SJCRH30 (cell line): ENCODE data around the gene SPHKAP. TPM values are rescaled to one million over a fixed set of nuclear protein-coding genes. Genes with fewer than 3 reads are reported as not detected.
"Not testable (repeated sequence)": the region's sequence is repeated elsewhere in the genome, so short reads cannot be mapped to it uniquely, and the experiment has no call there.

Source experiments
- DNase-seq, 2 experiments: peaks; one replicate each; pipeline ENCODE4 v3.0.0-alpha.2; 2015 to 2020
- H3K27ac ChIP-seq: fragments of 250-450 bp; sonication (Bioruptor Pico); 2 replicates; pipeline ENCODE4 v1.5.1; 2020; ENCODE audit warnings: mild to moderate bottlenecking, moderate library complexity
- H3K27me3 ChIP-seq: fragments of 250-450 bp; sonication (Bioruptor Pico); 2 replicates; pipeline ENCODE4 v1.5.1; 2020; ENCODE audit warnings: mild to moderate bottlenecking, moderate library complexity
- H3K36me3 ChIP-seq: fragments of 250-450 bp; sonication (Bioruptor Pico); 2 replicates; pipeline ENCODE4 v1.5.1; 2020; ENCODE audit warnings: mild to moderate bottlenecking, moderate library complexity
- H3K4me1 ChIP-seq: fragments of 250-450 bp; sonication (Bioruptor Pico); 2 replicates; pipeline ENCODE4 v1.5.1; 2020; ENCODE audit warnings: mild to moderate bottlenecking, moderate library complexity
- H3K4me3 ChIP-seq: fragments of 250-450 bp; sonication (Bioruptor Pico); 2 replicates; pipeline ENCODE4 v1.5.1; 2020; ENCODE audit warnings: mild to moderate bottlenecking, moderate library complexity
- H3K9me3 ChIP-seq: fragments of 250-450 bp; sonication (Bioruptor Pico); replicated peaks from 2 replicates; pipeline ENCODE4 v1.5.1; 2020; ENCODE audit warnings: mild to moderate bottlenecking, moderate library complexity
- total RNA-seq: library from RNA; depleted of rRNA; stranded (reverse); fragments of >200 nt; shearing (Covaris generic); gene quantifications from 2 replicates; pipeline ENCODE4 v1.2.3, GENCODE V29; 2014; rRNA removed

The SPHKAP gene, protein sequence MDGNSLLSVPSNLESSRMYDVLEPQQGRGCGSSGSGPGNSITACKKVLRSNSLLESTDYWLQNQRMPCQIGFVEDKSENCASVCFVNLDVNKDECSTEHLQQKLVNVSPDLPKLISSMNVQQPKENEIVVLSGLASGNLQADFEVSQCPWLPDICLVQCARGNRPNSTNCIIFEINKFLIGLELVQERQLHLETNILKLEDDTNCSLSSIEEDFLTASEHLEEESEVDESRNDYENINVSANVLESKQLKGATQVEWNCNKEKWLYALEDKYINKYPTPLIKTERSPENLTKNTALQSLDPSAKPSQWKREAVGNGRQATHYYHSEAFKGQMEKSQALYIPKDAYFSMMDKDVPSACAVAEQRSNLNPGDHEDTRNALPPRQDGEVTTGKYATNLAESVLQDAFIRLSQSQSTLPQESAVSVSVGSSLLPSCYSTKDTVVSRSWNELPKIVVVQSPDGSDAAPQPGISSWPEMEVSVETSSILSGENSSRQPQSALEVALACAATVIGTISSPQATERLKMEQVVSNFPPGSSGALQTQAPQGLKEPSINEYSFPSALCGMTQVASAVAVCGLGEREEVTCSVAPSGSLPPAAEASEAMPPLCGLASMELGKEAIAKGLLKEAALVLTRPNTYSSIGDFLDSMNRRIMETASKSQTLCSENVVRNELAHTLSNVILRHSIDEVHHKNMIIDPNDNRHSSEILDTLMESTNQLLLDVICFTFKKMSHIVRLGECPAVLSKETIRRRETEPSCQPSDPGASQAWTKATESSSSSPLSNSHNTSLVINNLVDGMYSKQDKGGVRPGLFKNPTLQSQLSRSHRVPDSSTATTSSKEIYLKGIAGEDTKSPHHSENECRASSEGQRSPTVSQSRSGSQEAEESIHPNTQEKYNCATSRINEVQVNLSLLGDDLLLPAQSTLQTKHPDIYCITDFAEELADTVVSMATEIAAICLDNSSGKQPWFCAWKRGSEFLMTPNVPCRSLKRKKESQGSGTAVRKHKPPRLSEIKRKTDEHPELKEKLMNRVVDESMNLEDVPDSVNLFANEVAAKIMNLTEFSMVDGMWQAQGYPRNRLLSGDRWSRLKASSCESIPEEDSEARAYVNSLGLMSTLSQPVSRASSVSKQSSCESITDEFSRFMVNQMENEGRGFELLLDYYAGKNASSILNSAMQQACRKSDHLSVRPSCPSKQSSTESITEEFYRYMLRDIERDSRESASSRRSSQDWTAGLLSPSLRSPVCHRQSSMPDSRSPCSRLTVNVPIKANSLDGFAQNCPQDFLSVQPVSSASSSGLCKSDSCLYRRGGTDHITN (N-terminal part only)
- 0.03 and 0.04 TPM in 2 replicates for total RNA-seq

- Histone ChIP-seq H3K9me3 (no peaks in the 10 kb centered on the region), H3K27me3 (no peaks in the 10 kb centered on the region), H3K4me3 (no peak within 1 kb of the TSS), H3K27ac (no peak within 1 kb of the TSS), H3K4me1 (no peaks in the 10 kb centered on the region), H3K36me3 (no peaks in the 10 kb centered on the region)
- no peak for DNase-seq
Measured at GRCh38 chr2:228181098-228182019, at the start of gene SPHKAP. TSS of gene SPHKAP (minus strand) at chr2:228181687. CDS start at chr2:228181598, 89 bp downstream.

- H3K27me3 ChIP-seq: no peaks in the 10 kb centered on the region
- no peaks in the 10 kb centered on the region for H3K9me3 ChIP-seq
- no peak for DNase-seq
- no peaks in the 10 kb centered on the region for H3K36me3 ChIP-seq
- no peaks in the 10 kb centered on the region for H3K4me1 ChIP-seq
- no peak overlapping the region for H3K4me3 ChIP-seq
- H3K27ac ChIP-seq: no peak overlapping the region
Measured at GRCh38 chr2:228227466-228227865, 46.0 kb upstream of the SPHKAP start.

- Histone ChIP-seq H3K4me1 (no peaks in the 10 kb centered on the region), H3K9me3 (no peaks in the 10 kb centered on the region), H3K27ac (no peak overlapping the region), H3K36me3 (no peaks in the 10 kb centered on the region), H3K27me3 (no peaks in the 10 kb centered on the region), H3K4me3 (no peak overlapping the region)
- DNase-seq: no peak
Measured at GRCh38 chr2:228224410-228224809, 42.9 kb upstream of the SPHKAP start.

- H3K36me3 ChIP-seq, H3K9me3 ChIP-seq, H3K4me3 ChIP-seq, H3K27ac ChIP-seq, DNase-seq, H3K4me1 ChIP-seq, H3K27me3 ChIP-seq: not testable (repeated sequence)
Measured at GRCh38 chr2:228218593-228218992, 37.1 kb upstream of the SPHKAP start.

GRCh38 chr2:228197504-228197903, 16.0 kb upstream of the SPHKAP start:
- Histone ChIP-seq H3K9me3 (no peaks in the 10 kb centered on the region), H3K4me1 (no peaks in the 10 kb centered on the region), H3K27ac (no peak overlapping the region), H3K27me3 (no peaks in the 10 kb centered on the region), H3K36me3 (no peaks in the 10 kb centered on the region), H3K4me3 (no peak overlapping the region)
- DNase-seq: no peak

- no peak overlapping the region for H3K4me3 ChIP-seq
- H3K9me3 ChIP-seq: no peaks in the 10 kb centered on the region
- H3K27ac ChIP-seq: no peak overlapping the region
- no peaks in the 10 kb centered on the region for H3K27me3 ChIP-seq
- no peaks in the 10 kb centered on the region for H3K36me3 ChIP-seq
- DNase-seq: no peak
- no peaks in the 10 kb centered on the region for H3K4me1 ChIP-seq
Measured at GRCh38 chr2:228180181-228181097, 1.0 kb downstream of the SPHKAP start.

- H3K9me3 ChIP-seq: no peaks in the 10 kb centered on the region
- H3K4me3 ChIP-seq: no peak overlapping the region
- H3K27me3 ChIP-seq: no peaks in the 10 kb centered on the region
- no peak overlapping the region for H3K27ac ChIP-seq
- H3K36me3 ChIP-seq: no peaks in the 10 kb centered on the region
- DNase-seq: no peak
- H3K4me1 ChIP-seq: no peaks in the 10 kb centered on the region
Measured at GRCh38 chr2:228167290-228167689, 14.2 kb downstream of the SPHKAP start.

DNA sequence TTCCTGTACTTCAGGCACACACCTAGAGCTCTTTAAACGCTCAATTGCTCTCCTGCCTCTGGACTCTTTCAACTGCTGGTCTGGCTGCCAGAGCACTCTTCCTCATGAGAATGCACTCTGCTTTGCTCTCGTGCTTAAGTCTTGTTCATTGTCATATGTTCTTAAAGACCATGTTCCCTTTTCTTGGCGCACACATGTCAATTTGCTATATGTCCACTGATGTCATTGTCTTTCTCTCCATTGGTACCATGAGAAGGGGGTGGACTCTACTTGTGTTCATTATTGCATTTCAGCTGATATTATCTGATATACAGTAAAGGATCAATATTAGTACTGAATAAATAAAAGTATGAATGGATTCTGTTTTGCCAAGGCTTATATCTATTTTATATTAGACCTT, 16.8 kb downstream of the SPHKAP start:
- H3K27me3 ChIP-seq: no peaks in the 10 kb centered on the region
- H3K36me3 ChIP-seq: no peaks in the 10 kb centered on the region
- no peaks in the 10 kb centered on the region for H3K9me3 ChIP-seq
- no peak overlapping the region for H3K27ac ChIP-seq
- no peak overlapping the region for H3K4me3 ChIP-seq
- DNase-seq: no peak
- no peaks in the 10 kb centered on the region for H3K4me1 ChIP-seq

DNA sequence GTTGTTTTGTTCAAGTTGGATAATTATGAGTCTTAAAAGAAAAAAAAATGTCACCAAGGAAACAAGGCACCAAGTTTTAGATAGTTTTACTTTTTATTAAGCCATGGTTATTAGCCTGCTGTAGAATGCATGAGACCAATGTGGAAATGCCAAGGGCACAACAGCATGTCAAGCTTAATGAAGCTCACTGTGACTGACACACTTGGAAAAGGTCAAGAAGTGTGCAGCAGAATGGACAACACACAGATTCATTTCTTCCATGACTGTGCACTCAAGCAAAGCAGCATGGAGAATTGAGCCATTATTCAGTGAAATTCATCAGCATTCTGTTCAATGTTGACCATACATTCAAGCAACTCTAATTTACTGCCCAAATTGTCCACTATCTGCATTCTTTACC, 23.6 kb downstream of the SPHKAP start:
- DNase-seq: no peak
- Histone ChIP-seq H3K4me3 (no peak overlapping the region), H3K27ac (no peak overlapping the region), H3K9me3 (no peaks in the 10 kb centered on the region; the same call in 1 of the 2 replicates), H3K27me3 (no peaks in the 10 kb centered on the region), H3K36me3 (no peaks in the 10 kb centered on the region), H3K4me1 (no peaks in the 10 kb centered on the region)

- no peak overlapping the region for H3K27ac ChIP-seq
- H3K4me1 ChIP-seq: no peaks in the 10 kb centered on the region
- no peak overlapping the region for H3K4me3 ChIP-seq
- H3K36me3 ChIP-seq: no peaks in the 10 kb centered on the region
- H3K9me3 ChIP-seq: 0 out of 2 replicates have a peak, but pooled peaks cover 3% of the 10 kb centered on the region
- DNase-seq: no peak
- no peaks in the 10 kb centered on the region for H3K27me3 ChIP-seq
Measured at GRCh38 chr2:228144961-228145360, 36.5 kb downstream of the SPHKAP start.

DNA sequence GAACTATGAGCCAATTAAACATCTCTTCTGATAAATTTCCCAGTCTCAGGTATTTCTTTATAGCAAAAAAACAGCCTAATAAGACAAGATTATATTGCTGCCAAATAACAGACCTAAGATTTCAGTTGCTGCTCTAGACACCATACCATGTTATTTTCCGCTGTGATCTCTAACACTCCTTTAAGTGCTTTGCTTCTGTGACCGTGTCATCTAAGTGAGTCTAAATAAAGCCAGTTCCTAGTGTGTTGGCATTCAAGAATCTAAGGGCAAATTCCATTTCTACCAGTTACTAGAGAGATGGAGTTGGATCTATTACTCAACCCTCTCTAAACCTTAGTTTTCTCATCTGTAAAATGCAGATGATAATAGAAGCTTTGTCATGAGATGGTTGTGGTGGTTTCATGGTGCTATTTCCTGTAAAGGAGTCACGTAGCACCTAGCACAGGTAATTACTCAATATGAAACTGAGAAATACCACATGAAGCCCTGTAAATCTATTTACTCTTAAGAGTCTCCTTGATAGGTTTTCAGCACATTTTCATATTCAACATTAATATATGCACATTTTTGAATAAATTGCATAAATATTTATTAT, 40.5 kb downstream of the SPHKAP start:
- no peaks in the 10 kb centered on the region for H3K4me1 ChIP-seq
- H3K36me3 ChIP-seq: no peaks in the 10 kb centered on the region; the same call in 1 of the 2 replicates
- H3K4me3 ChIP-seq: no peak overlapping the region
- no peak for DNase-seq
- no peak overlapping the region for H3K27ac ChIP-seq
- 0 out of 2 replicates have a peak, but pooled peaks cover 3% of the 10 kb centered on the region for H3K9me3 ChIP-seq
- no peaks in the 10 kb centered on the region for H3K27me3 ChIP-seq

- Histone ChIP-seq H3K9me3 (no peaks in the 10 kb centered on the region), H3K4me1 (no peaks in the 10 kb centered on the region), H3K27me3 (no peaks in the 10 kb centered on the region), H3K36me3 (no peaks in the 10 kb centered on the region; the same call in 1 of the 2 replicates), H3K4me3 (no peak overlapping the region), H3K27ac (no peak overlapping the region)
- DNase-seq: no peak
Measured at GRCh38 chr2:228136027-228136426, 45.5 kb downstream of the SPHKAP start.
